T-helper 1 cell treated with Interleukin-12 subunit alpha and Interleukin-12 subunit beta and Interleukin-4 antibody, amounts not matched to agents 30 ng/mL and 1 ng/mL, for 36 hours (primary cell): ENCODE measurements around the gene DCTN2. TPM values are rescaled to one million over a fixed set of nuclear protein-coding genes. Genes with fewer than 3 reads are reported as not detected.
"Not testable (repeated sequence)": the region's sequence is repeated elsewhere in the genome, so short reads cannot be mapped to it uniquely, and the experiment has no call there.

Experiments used
- intact Hi-C: fragments of 100-400 bp; cut with micrococcal nuclease; formaldehyde crosslinking; loops from one replicate; pipeline ENCODE4 v1.15.1; 2024
- total RNA-seq: library from RNA; stranded (reverse); gene quantifications from 2 replicates; pipeline ENCODE4 v1.2.3, GENCODE V29; 2022

Gene DCTN2
- total RNA-seq, 1 donor from 2014 or later, result 89.2 TPM

DNA sequence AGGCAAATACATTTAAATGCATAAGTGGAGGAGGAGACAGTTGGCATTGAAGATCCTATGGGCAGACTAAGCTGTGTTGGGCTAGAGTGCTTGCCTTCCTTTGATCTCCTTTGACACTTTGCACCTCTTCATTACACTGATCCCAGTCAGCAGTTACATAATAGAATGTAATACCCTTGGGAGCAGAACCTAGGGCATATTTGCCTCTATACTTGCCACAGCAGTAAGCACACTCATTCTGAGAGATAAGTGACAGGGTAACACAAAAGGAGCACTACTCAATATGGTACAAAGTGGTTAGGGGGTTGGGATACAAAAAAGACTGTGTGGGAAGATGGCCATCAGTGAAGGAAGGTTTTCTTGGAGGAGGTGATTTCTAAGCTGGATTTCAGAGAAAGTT is 50.2 kb downstream of the DCTN2 start:
- intact Hi-C loops, result no loop called here

DNA sequence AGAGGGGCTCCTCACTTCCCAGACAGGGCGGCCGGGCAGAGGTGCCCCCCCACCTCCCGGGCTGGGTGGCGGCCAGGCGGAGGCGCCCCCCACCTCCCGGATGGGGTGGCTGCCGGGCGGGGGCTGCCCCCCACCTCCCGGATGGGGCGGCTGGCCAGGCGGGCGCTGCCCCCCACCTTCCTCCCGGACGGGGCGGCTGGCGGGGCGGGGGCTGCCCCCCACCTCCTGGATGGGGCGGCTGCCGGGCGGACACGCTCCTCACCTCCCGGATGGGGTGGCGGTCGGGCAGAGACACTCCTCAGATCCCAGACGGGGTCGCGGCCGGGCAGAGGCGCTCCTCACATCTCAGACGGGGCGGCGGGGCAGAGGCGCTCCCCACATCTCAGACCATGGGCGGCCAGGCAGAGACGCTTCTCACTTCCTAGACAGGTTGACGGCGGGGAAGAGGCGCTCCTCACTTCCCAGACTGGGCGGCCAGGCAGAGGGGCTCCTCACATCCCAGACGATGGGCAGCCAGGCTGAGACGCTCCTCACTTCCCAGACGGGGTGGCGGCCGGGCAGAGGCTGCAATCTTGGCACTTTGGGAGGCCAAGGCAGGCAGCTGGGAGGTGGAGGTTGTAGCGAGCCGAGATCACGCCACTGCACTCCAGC is 51.8 kb downstream of the DCTN2 start:
- intact Hi-C loops, result not testable (repeated sequence)

DNA sequence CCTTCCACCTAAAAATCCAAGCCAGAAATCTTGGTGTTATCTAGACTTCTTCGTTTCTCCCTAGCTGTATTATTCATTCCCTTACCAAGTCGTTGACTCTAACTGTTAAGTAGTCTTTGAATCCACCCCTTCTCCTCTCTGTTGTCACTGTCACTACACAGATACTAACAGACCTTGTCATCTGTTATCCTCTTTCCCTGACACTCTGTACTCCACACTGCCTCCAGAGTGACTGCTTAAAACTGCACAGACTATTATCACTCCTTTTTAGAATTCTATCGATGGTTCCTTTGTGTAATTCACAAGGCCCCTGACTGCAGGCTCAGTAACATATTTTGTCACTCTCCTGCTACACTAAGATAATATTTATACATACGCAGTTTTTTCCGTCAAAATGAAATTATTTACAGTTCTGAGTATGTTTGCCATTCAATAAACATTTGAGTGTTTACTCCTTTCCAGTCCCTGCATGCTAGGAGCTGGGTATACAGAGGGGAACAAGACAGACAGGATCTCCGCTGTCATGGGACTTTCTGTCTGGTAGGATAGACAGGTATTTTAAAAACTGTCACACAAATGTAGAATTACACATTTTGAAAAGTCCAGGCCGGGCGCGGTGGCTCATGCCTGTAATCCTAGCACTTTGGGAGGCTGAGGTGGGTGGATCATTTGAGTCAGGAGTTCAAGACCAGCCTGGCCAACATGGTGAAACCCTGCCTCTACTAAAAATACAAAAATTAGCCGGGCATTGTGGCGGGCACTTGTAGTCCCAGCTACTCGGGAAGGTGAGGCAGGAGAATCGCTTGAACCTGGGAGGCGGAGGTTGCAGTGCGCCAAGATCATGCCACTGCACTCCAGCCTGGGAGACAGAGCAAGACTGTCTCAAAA is 55.4 kb downstream of the DCTN2 start:
- intact Hi-C loops, result no loop called here

DNA sequence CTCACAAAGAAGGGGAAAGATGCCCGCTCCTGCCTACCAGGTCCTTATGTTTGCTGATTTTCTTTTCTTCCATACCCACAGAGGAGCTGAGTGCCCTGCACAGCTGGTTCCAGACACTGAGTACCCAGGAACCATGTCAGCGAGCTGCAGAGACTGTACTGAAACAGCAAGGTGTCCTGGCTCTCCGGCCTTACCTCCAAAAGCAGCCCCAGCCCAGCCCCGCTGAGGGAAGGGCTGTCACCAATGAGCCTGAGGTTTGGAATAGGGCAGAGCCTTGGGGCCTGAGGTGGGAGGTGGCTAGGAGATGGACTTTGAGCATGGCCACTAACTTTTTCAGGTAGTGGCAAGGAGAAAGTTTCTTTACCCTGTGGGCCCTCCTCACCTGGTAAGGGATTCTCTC is 56.9 kb downstream of the DCTN2 start:
- intact Hi-C loops, result no loop called here

DNA sequence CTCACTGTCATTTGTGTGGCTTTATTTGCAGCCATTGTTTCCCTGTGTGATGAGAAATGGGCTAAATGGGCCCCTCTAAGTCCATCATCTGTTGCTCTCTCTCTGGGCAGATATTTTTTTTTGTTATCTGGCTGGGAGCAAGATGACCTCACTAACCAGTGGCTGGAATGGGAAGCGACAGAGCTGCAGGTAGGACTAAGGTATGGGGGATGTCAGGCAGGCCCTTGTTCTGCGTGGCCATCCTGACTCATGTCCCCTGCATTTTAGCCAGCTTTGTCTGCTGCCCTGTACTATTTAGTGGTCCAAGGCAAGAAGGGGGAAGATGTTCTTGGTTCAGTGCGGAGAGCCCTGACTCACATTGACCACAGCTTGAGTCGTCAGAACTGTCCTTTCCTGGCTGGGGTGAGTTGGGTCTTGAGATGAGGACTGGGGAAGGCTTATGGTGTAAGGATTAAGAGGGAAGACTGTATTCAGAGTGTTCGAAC is 57.8 kb downstream of the DCTN2 start:
- intact Hi-C loops, result no loop called here

DNA sequence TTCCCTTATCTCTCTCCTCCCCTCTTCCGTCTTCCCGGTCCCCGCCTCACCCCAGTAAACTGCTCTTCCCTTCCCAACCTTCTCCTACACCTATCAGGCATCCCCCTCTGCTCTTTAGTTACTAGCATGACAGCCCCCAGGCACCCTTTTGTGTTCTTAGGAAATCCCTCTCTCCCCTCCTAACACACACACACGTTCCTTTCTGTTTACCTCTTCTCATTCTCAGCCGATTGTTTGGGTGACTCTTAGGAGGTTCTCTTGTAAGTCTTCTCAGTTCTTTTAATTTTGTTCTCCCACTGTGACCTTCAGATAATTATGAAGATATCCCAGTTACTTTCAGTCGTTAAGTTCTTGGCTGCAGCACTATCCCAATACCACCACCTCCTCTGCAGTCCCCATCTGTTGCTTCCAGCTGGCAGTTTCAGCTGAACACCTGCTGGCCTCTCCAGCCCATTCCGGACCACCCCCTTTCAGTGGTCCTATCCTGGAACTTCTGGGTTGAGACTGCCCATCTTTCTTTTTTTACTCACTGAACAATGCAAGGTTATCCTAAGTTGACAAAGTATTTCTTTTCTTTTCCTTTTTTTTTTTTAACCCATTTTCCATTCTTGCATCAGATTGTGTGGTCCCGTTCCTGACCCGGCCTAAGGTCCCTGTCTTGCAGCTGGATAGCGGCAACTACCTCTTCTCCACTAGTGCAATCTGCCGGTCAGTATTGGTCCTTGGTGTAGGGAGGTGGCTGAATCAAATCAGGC is 58.4 kb downstream of the DCTN2 start:
- intact Hi-C loops, result no loop called here

DNA sequence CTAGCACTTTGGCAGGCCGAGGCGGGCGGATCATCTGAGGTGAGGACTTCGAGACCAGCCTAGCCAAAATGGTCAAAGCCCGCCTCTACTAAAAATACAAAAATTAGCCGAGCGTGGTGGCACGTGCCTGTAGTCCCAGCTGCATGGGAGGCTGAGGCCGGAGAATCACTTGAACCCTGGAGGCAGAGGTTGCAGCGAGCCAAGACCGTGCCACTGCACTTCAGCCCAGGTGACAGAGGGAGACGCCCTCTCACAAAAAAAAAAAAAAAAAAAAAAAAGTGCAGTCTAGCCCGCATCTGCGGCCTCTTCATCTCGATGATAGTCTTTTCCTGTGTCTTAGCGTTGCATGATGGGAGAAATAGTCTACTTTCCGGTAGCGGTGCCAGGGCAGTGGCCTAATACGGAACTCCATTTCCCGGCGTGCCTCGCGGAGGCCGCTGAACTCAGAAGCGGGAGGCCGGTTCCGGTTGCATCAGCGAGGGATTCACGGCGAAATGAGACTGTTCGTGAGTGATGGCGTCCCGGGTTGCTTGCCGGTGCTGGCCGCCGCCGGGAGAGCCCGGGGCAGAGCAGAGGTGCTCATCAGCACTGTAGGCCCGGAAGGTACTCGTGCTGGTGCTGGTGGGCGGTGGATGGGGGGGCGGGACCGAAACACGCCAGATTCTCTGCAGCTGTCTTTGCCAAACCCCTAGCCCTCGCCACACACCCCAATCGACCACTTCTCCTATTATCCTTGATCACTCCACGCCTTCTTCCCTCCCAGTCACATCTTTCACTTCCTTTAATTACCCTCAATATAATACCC is 59.2 kb downstream of the DCTN2 start, which contains the start of gene MARS1:
MARS1 (plus strand) TSS at position 472 of the 805 bp plus-strand sequence; CDS start at position 495, 23 bp downstream.
- intact Hi-C loops, result loop anchor here (1.0 to 2.0 kb wide), 6 partner anchors 9 to 206 kb away; partner anchors contain the start of genes DCTN2, DDIT3, GLI1 and R3HDM2

DNA sequence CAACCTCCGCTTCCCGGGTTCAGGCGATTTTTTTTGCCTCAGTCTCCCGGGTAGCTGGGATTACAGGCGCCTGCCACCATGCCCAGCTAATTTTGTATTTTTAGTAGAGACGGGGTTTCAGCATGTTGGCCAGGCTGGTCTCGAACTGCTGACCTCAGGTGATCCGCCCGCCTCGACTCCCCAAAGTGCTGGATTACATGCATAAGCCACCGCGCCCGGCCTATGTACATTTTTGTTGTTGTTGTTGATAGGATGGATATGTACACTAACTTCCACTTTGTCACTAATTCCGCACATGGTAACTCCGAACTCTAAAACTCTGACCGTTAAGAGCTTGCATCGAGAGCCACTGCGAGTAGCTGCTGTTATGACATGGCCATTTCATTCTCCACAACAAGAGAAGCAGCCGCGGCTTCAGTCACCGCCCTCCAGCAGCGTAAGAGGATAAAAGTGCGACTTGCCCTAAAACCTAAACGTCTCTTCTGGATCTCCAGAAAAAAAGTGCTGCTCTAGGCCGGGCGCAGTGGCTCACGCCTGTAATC is 59.9 kb downstream of the DCTN2 start:
- intact Hi-C loops, result loop anchor here (1.0 to 2.0 kb wide), 6 partner anchors 9 to 206 kb away; partner anchors contain the start of genes DCTN2, DDIT3, GLI1 and R3HDM2

DNA sequence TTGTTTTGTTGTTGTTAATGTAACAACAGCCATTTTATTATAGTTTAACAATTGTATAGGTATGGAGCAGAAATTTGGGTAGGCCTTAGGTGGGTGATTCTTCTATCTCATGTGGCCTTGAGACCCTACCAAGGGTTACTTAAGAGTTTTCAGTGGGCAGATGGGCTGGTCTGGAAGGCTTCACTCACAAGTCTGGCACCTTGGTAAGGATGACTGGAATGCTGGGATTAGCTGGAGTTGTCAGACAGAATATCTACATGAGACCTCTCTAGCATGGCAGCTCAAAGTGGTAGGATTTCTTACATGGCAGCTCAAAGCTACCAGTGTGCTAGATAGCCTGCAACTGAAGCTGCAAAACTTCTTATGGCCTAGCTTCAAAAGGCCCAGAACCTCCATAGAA is 61.3 kb downstream of the DCTN2 start:
- intact Hi-C loops, result loop anchor here (2.0 kb wide), 1 partner anchor 55 kb away; the partner anchor contains the start of gene R3HDM2

DNA sequence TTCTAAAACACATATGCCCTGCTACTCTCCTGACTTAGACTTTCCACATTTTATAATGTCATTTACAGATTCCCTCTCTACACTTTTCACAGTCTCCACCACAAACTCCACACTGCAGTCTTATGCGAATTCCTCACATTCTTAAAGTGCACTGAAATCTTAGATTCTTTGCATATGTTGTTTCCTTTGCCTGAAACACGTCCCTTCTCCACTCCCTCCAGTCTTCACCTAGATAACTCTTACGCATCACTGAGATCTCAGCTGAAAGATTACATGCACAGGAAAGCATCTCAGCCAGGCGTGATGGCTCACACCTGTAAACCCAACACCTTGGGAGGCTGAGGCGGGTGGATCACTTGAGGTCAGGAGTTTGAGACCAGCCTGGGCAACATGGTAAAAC is 63.5 kb downstream of the DCTN2 start:
- intact Hi-C loops, result no loop called here

DNA sequence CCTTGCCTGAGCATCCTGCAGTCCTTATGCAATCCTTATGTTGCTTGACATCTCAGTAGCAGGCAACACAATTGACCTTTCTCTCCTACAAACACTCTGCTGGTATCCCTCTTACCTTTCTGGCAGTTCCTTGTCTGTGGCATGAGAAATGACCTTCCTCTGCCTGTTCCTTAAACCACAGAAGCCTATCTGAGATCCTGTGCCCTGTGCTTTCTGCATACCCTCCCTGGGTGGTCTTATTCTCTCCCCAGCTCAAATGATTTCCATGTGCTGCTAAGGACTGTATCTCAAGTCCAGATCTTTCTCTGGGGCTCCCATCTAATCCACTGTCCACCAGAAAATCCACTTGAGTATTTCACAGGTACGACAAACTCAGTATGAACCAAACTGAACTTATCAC is 65.3 kb downstream of the DCTN2 start:
- intact Hi-C loops, result no loop called here

Other genes with a start within 250 kb of the DCTN2 start
- gene R3HDM2, start 116.1 kb downstream of the DCTN2 start, total RNA-seq, result 67.4 and 68.3 TPM in 2 replicates
- not detected in 2 replicates for gene INHBC, start 112.4 kb downstream of the DCTN2 start, total RNA-seq
- 0.07 TPM in 1 of 2 replicates, not detected in the other for gene INHBE, start 91.9 kb downstream of the DCTN2 start, total RNA-seq
- 0.51 and 0.76 TPM in 2 replicates for gene GLI1, start 87.4 kb downstream of the DCTN2 start, total RNA-seq
- gene ARHGAP9, start 67.3 kb downstream of the DCTN2 start, total RNA-seq, result 190 and 192 TPM in 2 replicates
- gene MARS1, start 59.1 kb downstream of the DCTN2 start, total RNA-seq, result 224 TPM in 2 replicates
- gene DDIT3, start 26.7 kb downstream of the DCTN2 start, total RNA-seq, result 20.1 and 22.0 TPM in 2 replicates
- 73.2 and 84.8 TPM in 2 replicates for gene MBD6, start 24.4 kb downstream of the DCTN2 start, total RNA-seq
- 1.5 and 2.2 TPM in 2 replicates for gene KIF5A, start 2.9 kb upstream of the DCTN2 start, total RNA-seq
- 24.8 and 26.3 TPM in 2 replicates for gene PIP4K2C, start 44.0 kb upstream of the DCTN2 start, total RNA-seq
- 25.7 and 27.5 TPM in 2 replicates for gene DTX3, start 57.6 kb upstream of the DCTN2 start, total RNA-seq
- gene ARHGEF25, start 64.2 kb upstream of the DCTN2 start, total RNA-seq, result 0.34 and 0.51 TPM in 2 replicates
- gene B4GALNT1, start 86.0 kb upstream of the DCTN2 start, total RNA-seq, result 4.3 and 4.5 TPM in 2 replicates
- gene OS9, start 146.9 kb upstream of the DCTN2 start, total RNA-seq, result 161 and 162 TPM in 2 replicates
- gene AGAP2, start 191.6 kb upstream of the DCTN2 start, total RNA-seq, result 70.2 and 74.9 TPM in 2 replicates
- gene TSPAN31, start 197.8 kb upstream of the DCTN2 start, total RNA-seq, result 25.4 and 29.4 TPM in 2 replicates
- 113 and 114 TPM in 2 replicates for gene CDK4, start 205.1 kb upstream of the DCTN2 start, total RNA-seq
- 24.8 and 26.0 TPM in 2 replicates for gene MARCHF9, start 207.9 kb upstream of the DCTN2 start, total RNA-seq
- gene CYP27B1, start 219.9 kb upstream of the DCTN2 start, total RNA-seq, result 3.8 and 4.9 TPM in 2 replicates
- 32.5 and 33.7 TPM in 2 replicates for gene METTL1, start 224.9 kb upstream of the DCTN2 start, total RNA-seq
- 2.9 and 4.2 TPM in 2 replicates for gene EEF1AKMT3, start 225.4 kb upstream of the DCTN2 start, total RNA-seq
- gene TSFM, start 235.6 kb upstream of the DCTN2 start, total RNA-seq, result 34.4 and 37.0 TPM in 2 replicates